ENCODE measurements around the gene MORN3.
"Not testable (repeated sequence)": the region's sequence is repeated elsewhere in the genome, so short reads cannot be mapped to it uniquely, and the experiment has no call there.

MORN3 gene, protein sequence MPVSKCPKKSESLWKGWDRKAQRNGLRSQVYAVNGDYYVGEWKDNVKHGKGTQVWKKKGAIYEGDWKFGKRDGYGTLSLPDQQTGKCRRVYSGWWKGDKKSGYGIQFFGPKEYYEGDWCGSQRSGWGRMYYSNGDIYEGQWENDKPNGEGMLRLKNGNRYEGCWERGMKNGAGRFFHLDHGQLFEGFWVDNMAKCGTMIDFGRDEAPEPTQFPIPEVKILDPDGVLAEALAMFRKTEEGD

DNA sequence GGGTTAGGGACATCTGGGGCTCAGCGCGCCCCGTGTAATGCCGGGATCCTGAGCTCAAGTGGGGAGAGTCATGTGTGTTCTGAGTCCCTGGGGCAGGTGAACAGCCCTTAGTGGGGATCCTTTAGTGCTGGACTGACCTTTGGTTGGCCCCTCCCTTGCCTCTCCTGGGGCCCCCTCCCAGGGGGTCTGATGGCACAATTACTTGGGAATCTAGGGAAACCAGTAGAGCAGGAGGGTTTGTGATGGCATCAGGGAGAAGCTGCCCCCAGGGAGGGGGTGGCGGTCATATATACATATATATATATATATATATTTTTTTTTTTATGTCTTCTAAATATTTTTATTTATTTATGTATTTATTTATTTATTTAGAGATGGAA is at the start of gene MORN3:
TSS of gene MORN3 (minus strand) at position 134 of the 380 bp plus-strand sequence. CDS start 171 bp downstream, outside the sequence.
- no peak for DNase-seq (ENCODE audit: extremely low read depth in 1 of 2, low read depth in 1 of 2)

- no peak for DNase-seq (ENCODE audit: extremely low read depth in 1 of 2, low read depth in 1 of 2)
Measured at GRCh38 chr12:121718653-121719239, 49.3 kb upstream of the MORN3 start.

GRCh38 chr12:121717041-121717699 is 47.7 kb upstream of the MORN3 start:
- no peak for DNase-seq (ENCODE audit: extremely low read depth in 1 of 2, low read depth in 1 of 2)

GRCh38 chr12:121715862-121716435 is 46.5 kb upstream of the MORN3 start:
- DNase-seq (ENCODE audit: extremely low read depth in 1 of 2, low read depth in 1 of 2) = no peak

DNA sequence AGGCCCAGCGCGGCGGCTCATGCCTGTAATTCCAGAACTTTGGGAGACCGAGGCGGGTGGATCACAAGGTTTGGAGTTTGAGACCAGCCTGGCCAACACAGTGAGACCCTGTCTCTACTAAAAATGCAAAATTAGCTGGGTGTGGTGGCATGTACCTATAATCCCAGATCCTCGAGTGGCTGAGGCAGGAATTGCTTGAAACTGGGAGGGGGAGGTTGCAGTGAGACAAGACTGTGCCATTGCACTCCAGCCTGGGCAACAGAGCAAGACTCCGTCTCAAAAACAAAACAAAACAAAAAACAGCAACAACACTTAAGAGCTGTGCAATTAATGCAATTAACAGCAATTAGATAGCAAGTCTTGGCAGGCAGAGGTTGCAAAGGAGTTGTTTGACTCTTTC is 45.6 kb upstream of the MORN3 start:
- DNase-seq (ENCODE audit: extremely low read depth in 1 of 2, low read depth in 1 of 2) = not testable (repeated sequence)

GRCh38 chr12:121713793-121714192 is 44.3 kb upstream of the MORN3 start:
- no peak for DNase-seq (ENCODE audit: extremely low read depth in 1 of 2, low read depth in 1 of 2)

DNA sequence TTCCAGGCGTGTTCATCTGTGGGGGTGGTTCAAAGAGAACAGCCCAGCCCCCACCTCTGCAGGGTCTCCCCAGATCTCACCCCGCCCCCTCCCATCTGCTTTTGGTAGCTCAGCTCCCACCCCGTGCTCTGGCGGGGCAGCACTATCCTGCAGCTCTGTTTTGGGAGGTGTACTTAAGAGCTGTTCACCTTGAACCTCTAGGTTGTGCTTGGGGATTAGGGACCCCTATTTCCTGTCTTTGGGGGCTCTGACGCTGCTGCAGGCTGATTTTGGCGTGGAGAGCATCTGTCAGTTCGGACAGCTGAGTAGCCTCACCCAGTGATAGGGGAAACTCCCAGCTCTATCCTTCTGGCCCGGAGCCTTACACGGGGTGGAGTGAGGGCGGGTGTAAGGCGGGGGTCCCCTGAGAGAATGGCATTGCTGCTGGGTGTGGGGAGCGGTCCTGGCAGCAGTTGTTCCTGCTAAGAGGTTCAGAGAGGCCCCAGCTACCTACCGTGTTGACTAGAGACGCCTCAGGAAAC is 43.9 kb upstream of the MORN3 start:
- DNase-seq (ENCODE audit: extremely low read depth in 1 of 2, low read depth in 1 of 2) = no peak

GRCh38 chr12:121712461-121713256 is 43.2 kb upstream of the MORN3 start, which contains the start of gene TMEM120B:
TSS of gene TMEM120B (plus strand) at chr12:121712752. CDS start at chr12:121712896, 144 bp downstream.
- DNase-seq (ENCODE audit: extremely low read depth in 1 of 2, low read depth in 1 of 2) = peak; percentile 64

DNA sequence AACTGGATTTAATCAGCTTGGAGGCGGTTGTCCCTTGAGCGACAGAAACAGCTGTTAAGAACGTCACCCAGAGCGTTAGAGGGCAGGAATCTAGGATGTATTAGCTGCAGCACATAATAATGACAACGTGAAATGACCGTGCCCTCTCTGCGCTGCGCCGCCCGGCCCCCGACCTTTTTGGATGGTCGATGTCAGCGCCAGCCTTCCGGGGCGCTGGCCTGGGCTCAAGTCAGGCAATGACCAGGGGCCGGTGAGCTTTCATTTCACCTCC is 42.7 kb upstream of the MORN3 start:
- DNase-seq (ENCODE audit: extremely low read depth in 1 of 2, low read depth in 1 of 2) = no peak

- DNase-seq (ENCODE audit: extremely low read depth in 1 of 2, low read depth in 1 of 2) = no peak
Measured at GRCh38 chr12:121711361-121712189, 42.1 kb upstream of the MORN3 start.

GRCh38 chr12:121709478-121709961 is 40.1 kb upstream of the MORN3 start:
- no peak for DNase-seq (ENCODE audit: extremely low read depth in 1 of 2, low read depth in 1 of 2)

GRCh38 chr12:121709064-121709424 is 39.6 kb upstream of the MORN3 start:
- not testable (repeated sequence) for DNase-seq (ENCODE audit: extremely low read depth in 1 of 2, low read depth in 1 of 2)

- no peak for DNase-seq (ENCODE audit: extremely low read depth in 1 of 2, low read depth in 1 of 2)
Measured at GRCh38 chr12:121708313-121709063, 39.0 kb upstream of the MORN3 start.

GRCh38 chr12:121705514-121705913 is 36.1 kb upstream of the MORN3 start:
- no peak for DNase-seq (ENCODE audit: extremely low read depth in 1 of 2, low read depth in 1 of 2)

GRCh38 chr12:121702944-121703343 is 33.5 kb upstream of the MORN3 start:
- DNase-seq (ENCODE audit: extremely low read depth in 1 of 2, low read depth in 1 of 2) = no peak

DNA sequence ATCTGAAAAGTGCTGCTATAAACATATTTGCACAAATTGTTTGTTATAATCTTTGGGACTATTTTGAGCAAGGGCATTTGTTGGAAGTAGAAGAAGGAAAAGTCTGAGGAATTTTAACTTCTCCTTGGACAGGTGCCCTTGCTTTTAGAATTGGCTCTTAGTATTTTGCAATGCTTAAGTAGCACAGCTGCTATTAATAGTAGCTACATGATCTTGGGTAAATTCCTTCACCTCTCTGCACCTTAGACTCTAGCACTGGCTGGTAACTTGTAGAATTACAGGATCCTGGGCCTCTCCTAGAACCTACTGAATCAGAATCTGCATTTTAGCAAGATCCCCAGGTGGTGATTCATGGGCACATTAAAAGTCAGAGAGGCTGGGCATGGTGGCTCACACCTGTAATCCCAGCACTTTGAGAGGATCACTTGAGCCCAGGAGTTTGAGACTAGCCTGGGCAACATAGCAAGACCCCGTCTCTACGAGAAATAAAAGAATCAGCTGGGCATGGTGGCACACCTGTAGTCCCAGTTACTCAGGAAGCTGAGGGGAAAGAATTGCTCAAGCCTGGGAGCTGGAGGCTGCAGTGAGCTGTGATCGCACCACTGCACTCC is 32.3 kb upstream of the MORN3 start:
- DNase-seq (ENCODE audit: extremely low read depth in 1 of 2, low read depth in 1 of 2) = no peak

DNA sequence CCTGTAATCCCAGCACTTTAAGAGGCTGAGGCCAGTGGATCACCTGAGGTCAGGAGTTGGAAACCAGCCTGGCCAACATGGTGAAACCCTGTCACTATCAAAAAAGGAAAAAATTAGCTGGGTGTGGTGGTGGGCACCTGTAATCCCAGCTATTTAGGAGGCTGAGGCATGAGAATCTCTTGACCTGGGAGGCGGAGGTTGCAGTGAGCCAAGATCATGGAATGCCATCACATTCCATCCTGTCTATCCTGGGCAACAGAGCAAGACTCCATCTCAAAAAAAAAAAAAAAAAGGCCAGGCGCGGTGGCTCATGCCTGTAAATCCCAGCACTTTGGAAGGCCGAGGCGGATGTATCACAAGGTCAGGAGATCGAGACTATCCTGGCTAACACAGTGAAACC is 28.4 kb upstream of the MORN3 start:
- DNase-seq (ENCODE audit: extremely low read depth in 1 of 2, low read depth in 1 of 2) = not testable (repeated sequence)

DNA sequence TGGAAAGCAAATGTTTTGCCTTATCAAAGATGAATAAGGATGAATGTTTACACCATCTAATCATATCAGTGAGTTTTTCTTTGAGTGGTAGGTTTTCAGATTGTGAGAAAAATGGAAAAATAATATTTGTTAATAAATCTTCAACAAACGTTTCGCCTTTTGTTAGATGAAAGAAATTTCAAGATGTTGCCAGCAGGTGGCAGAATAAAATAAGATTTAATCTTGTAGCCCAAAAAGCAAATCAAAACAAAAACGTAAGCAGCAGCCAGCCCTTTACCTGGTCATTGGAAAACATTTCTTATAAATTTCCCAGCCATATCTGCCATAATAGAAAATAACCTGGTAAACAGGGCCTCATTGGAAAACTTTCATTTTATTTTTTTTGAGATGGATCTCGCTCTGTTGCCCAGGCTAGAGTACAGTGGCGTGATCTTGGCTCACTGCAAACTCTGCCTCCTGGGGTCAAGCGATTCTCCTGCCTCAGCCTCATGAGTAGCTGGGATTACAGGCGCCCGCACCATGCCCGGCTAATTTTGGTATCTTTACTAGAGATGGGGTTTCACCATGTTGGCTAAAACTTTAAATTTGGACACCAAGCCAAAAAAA is 27.7 kb upstream of the MORN3 start:
- no peak for DNase-seq (ENCODE audit: extremely low read depth in 1 of 2, low read depth in 1 of 2)

Measured in stimulated activated CD8-positive, alpha-beta memory T cell treated with anti-CD3 and anti-CD28 coated beads, Interleukin-7, amount 100 ng/mL, for 48 hours (primary cell).